IMR-90 (cell line): Measurements from ENCODE around the gene PPP1CA. TPM values are rescaled to one million over a fixed set of nuclear protein-coding genes. Genes with fewer than 3 reads are reported as not detected.

Experiments
- ATAC-seq: fragments of 200-7000 bp; cut with Tn5 transposase; 2 replicates; pipeline ENCODE4 v1.9.1; 2020; ENCODE audit warnings: low read depth, mild to moderate bottlenecking, moderate library complexity
- BruUV-seq: library from RNA; stranded (reverse); fragments of 400-500 nt; replicated peaks from 2 replicates; lab custom pipeline; 2021; lab: Mats Ljungman, UMichigan
- CTCF ChIA-PET: fragments of 300-600 bp; formaldehyde crosslinking; extraction: SDS; loops from one replicate; lab custom pipeline; 2021; ENCODE audit warnings: antibody characterized with exemption; lab: Yijun Ruan, JAX
- POLR2A ChIA-PET: fragments of 300-600 bp; sonication (Branson Sonifier 250); formaldehyde crosslinking; loops from one replicate; lab custom pipeline; 2022; ENCODE audit warnings: antibody characterized with exemption; ENCODE audit not compliant: unreplicated experiment; lab: Charles Lee
- DNase-seq: peaks from one replicate; pipeline ENCODE4 v3.0.0; 2013
- H2AFZ ChIP-seq: replicated peaks from 2 replicates; pipeline ENCODE3; 2013; ENCODE audit warnings: low read length, mild to moderate bottlenecking; ENCODE audit not compliant: poor library complexity
- H2AK5ac ChIP-seq: 2 replicates; pipeline ENCODE4 v1.6.1; 2013; ENCODE audit warnings: low read depth, low read length, inconsistent platforms
- H2AK9ac ChIP-seq: replicated peaks from 2 replicates; pipeline ENCODE3; 2013; ENCODE audit warnings: mild to moderate bottlenecking, low read depth, low read length, moderate library complexity; ENCODE audit not compliant: poor library complexity
- H2BK120ac ChIP-seq: 2 replicates; pipeline ENCODE4 v1.6.1; 2013; ENCODE audit warnings: low read depth, low read length, inconsistent platforms
- H2BK15ac ChIP-seq: 3 replicates; pipeline ENCODE4 v1.6.1; 2013; ENCODE audit warnings: low read depth, low read length, inconsistent platforms
- H2BK20ac ChIP-seq: 2 replicates; pipeline ENCODE4 v1.6.1; 2013; ENCODE audit warnings: low read depth, mild to moderate bottlenecking, inconsistent platforms, low read length, moderate library complexity
- H2BK5ac ChIP-seq: 2 replicates; pipeline ENCODE4 v1.6.1; 2013; ENCODE audit warnings: mild to moderate bottlenecking, low read depth, low read length, inconsistent platforms; ENCODE audit not compliant: poor library complexity, severe bottlenecking
- H3K14ac ChIP-seq: replicated peaks from 2 replicates; pipeline ENCODE4 v1.6.1; 2013; ENCODE audit warnings: low read depth, low read length, inconsistent platforms
- H3K18ac ChIP-seq: 2 replicates; pipeline ENCODE4 v1.6.1; 2013; ENCODE audit warnings: low read depth, low read length, control low read depth
- H3K23ac ChIP-seq: 2 replicates; pipeline ENCODE4 v1.6.1; 2013; ENCODE audit warnings: low read depth, low read length, inconsistent platforms
- H3K27ac ChIP-seq: 2 replicates; pipeline ENCODE4 v1.5.1; 2013; ENCODE audit warnings: mild to moderate bottlenecking, control low read depth, low read length; ENCODE audit not compliant: insufficient read depth
- H3K27me3 ChIP-seq: 2 replicates; pipeline ENCODE4 v1.6.1; 2013; ENCODE audit warnings: low read length; ENCODE audit not compliant: control insufficient read depth, insufficient read depth
- H3K36me3 ChIP-seq: 2 replicates; pipeline ENCODE4 v1.6.1; 2013; ENCODE audit warnings: low read length, mixed read lengths; ENCODE audit not compliant: control insufficient read depth, insufficient read depth
- H3K4ac ChIP-seq: 2 replicates; pipeline ENCODE4 v1.6.1; 2013; ENCODE audit warnings: low read depth, low read length, inconsistent platforms
- H3K4me1 ChIP-seq: 2 replicates; pipeline ENCODE4 v1.6.1; 2013; ENCODE audit warnings: low read length, mixed read lengths; ENCODE audit not compliant: control insufficient read depth, insufficient read depth
- H3K4me2 ChIP-seq: 2 replicates; pipeline ENCODE4 v1.6.1; 2013; ENCODE audit warnings: low read depth, mild to moderate bottlenecking, control low read depth, low read length, moderate library complexity
- H3K4me3 ChIP-seq: 2 replicates; pipeline ENCODE4 v1.5.1; 2013; ENCODE audit warnings: low read depth, mild to moderate bottlenecking, control low read depth, low read length, moderate library complexity; ENCODE audit not compliant: insufficient read depth
- H3K56ac ChIP-seq: 2 replicates; pipeline ENCODE4 v1.6.1; 2013; ENCODE audit warnings: low read length, inconsistent platforms; ENCODE audit not compliant: insufficient read depth; ENCODE audit errors: extremely low read depth
- H3K79me1 ChIP-seq, 2 experiments: 2 replicates each; pipeline ENCODE4 v1.6.1; 2013; ENCODE audit warnings: low read length in 2 of 2, inconsistent platforms in 1 of 2, low read depth in 1 of 2
- H3K9ac ChIP-seq: 2 replicates; pipeline ENCODE4 v1.6.1; 2013; ENCODE audit warnings: low read depth, low read length, control low read depth
- H3K9me1 ChIP-seq: 2 replicates; pipeline ENCODE4 v1.6.1; 2013; ENCODE audit warnings: low read length, inconsistent platforms; ENCODE audit not compliant: insufficient read depth
- H3K9me3 ChIP-seq: 2 replicates; pipeline ENCODE4 v1.6.1; 2013; ENCODE audit warnings: low read length; ENCODE audit not compliant: control insufficient read depth, insufficient read depth
- H4K20me1 ChIP-seq: 2 replicates; pipeline ENCODE4 v1.6.1; 2013; ENCODE audit warnings: low read length, inconsistent platforms; ENCODE audit not compliant: insufficient read depth
- H4K5ac ChIP-seq: 2 replicates; pipeline ENCODE4 v1.6.1; 2013; ENCODE audit warnings: mild to moderate bottlenecking, low read depth, low read length, control low read depth
- H4K8ac ChIP-seq, 2 experiments: 2 replicates each; pipeline ENCODE4 v1.6.1; 2013; ENCODE audit warnings: low read depth in 2 of 2, low read length in 2 of 2, control low read depth in 1 of 2, inconsistent platforms in 1 of 2
- H4K91ac ChIP-seq: 2 replicates; pipeline ENCODE4 v1.6.1; 2013; ENCODE audit warnings: low read depth, low read length, inconsistent platforms; ENCODE audit not compliant: insufficient read depth
- CEBPB ChIP-seq: IDR thresholded peaks from 2 replicates; pipeline ENCODE4 v1.6.1; 2012; ENCODE audit warnings: low read depth, low read length, improper control_type of control experiment
- CHD1 ChIP-seq: IDR thresholded peaks from 2 replicates; pipeline ENCODE4 v1.6.1; 2012; ENCODE audit warnings: low read depth, low read length, improper control_type of control experiment
- CTCF ChIP-seq: conservative IDR thresholded peaks from 2 replicates; pipeline ENCODE4 v1.5.1; 2012; ENCODE audit warnings: mild to moderate bottlenecking, low read depth, low read length, improper control_type of control experiment
- ELK1 ChIP-seq: fragments of 150-350 bp; IDR thresholded peaks from 2 replicates; pipeline ENCODE4 v1.6.1; 2016; ENCODE audit warnings: low read depth, mild to moderate bottlenecking, low read length, moderate library complexity, borderline replicate concordance
- FOS ChIP-seq: fragments of 150-350 bp; IDR thresholded peaks from 2 replicates; pipeline ENCODE4 v1.6.1; 2016; ENCODE audit warnings: low read depth, low read length
- MAFK ChIP-seq: IDR thresholded peaks from 2 replicates; pipeline ENCODE4 v1.6.1; 2012; ENCODE audit warnings: low read depth, low read length, improper control_type of control experiment
- MAZ ChIP-seq: IDR thresholded peaks from 2 replicates; pipeline ENCODE4 v1.6.1; 2012; ENCODE audit warnings: low read depth, mild to moderate bottlenecking, low read length, improper control_type of control experiment, moderate library complexity, borderline replicate concordance
- MXI1 ChIP-seq: IDR thresholded peaks from 2 replicates; pipeline ENCODE4 v1.6.1; 2012; ENCODE audit warnings: low read depth, mild to moderate bottlenecking, low read length, moderate library complexity, borderline replicate concordance
- POLR2A ChIP-seq: IDR thresholded peaks from 2 replicates; pipeline ENCODE4 v1.6.1; 2012; ENCODE audit warnings: mild to moderate bottlenecking, low read depth, low read length
- RAD21 ChIP-seq: IDR thresholded peaks from 2 replicates; pipeline ENCODE4 v1.6.1; 2012; ENCODE audit warnings: low read length, improper control_type of control experiment
- RCOR1 ChIP-seq: IDR thresholded peaks from 2 replicates; pipeline ENCODE4 v1.6.1; 2012; ENCODE audit warnings: mild to moderate bottlenecking, low read length, improper control_type of control experiment; ENCODE audit not compliant: insufficient replicate concordance
- RFX5 ChIP-seq: IDR thresholded peaks from 2 replicates; pipeline ENCODE4 v1.8.0; 2012; ENCODE audit warnings: low read depth, mild to moderate bottlenecking, low read length, moderate library complexity
- SMC3 ChIP-seq: fragments of 150-350 bp; IDR thresholded peaks from 2 replicates; pipeline ENCODE4 v1.6.1; 2016; ENCODE audit warnings: low read depth, mild to moderate bottlenecking, antibody characterized with exemption, low read length, moderate library complexity
- WGBS, 2 experiments: methylation state at CpG; one replicate each; pipeline versions ENCODE4 v1.1.5 to v1.1.7; 2013; ENCODE audit warnings: missing lambda C conversion rate in 2 of 2; ENCODE audit not compliant: insufficient read length in 1 of 2; ENCODE audit errors: extremely low coverage in 2 of 2; 5-methylcytosine and 5-hydroxymethylcytosine counted together
- dilution Hi-C: fragments of 300-500 bp; cut with HindIII; formaldehyde crosslinking; loops from one replicate; pipeline ENCODE4 v1.14.3; 2018; ENCODE audit warnings: low sequenced_read_pairs; ENCODE audit not compliant: unreplicated experiment
- in situ Hi-C: fragments of 300-500 bp; cut with MboI; formaldehyde crosslinking; loops from 3 replicates; pipeline ENCODE4 v1.14.3; 2019; ENCODE audit warnings: low sequenced_read_pairs, inconsistent platforms, mixed read lengths
- intact Hi-C: fragments of 100-400 bp; cut with micrococcal nuclease; formaldehyde crosslinking; loops from 2 replicates; pipeline ENCODE4 v1.10.0; 2022
- polyA plus RNA-seq, 3 experiments: library from polyadenylated mRNA; depleted of rRNA; stranded (reverse); fragments of >200 nt; gene quantifications; 2 replicates each; pipeline ENCODE4 v1.2.3, GENCODE V29; 2012; ENCODE audit warnings: low replicate concordance in 1 of 3
- total RNA-seq: library from RNA; depleted of rRNA; stranded (reverse); fragments of >200 nt; gene quantifications from 2 replicates; pipeline ENCODE4 v1.2.3, GENCODE V29; 2012
- TF ChIP-seq, protein P1 (sequence below): fragments of 150-350 bp; IDR thresholded peaks from 2 replicates; pipeline ENCODE4 v1.6.1; 2017; ENCODE audit warnings: mild to moderate bottlenecking, antibody characterized with exemption, low read length, low read depth

Gene PPP1CA
- total and polyA plus RNA-seq, 2 of the 4 experiments (the other 2 are of a cell fraction): 228 to 313 TPM

GRCh38 chr11:67435031-67435726 lies 33.5 kb upstream of the PPP1CA start:
- Histone ChIP-seq H2AK5ac (no peak overlapping the region), H3K4ac (no peak overlapping the region), H3K9ac (no peak overlapping the region), H4K5ac (no peak overlapping the region), H2BK5ac (no peak overlapping the region), H4K20me1 (no peaks in the 10 kb centered on the region; the same call in none of the 2 replicates), H2AFZ (no peak overlapping the region), H4K8ac (no peak overlapping the region), H3K27me3 (no peaks in the 10 kb centered on the region), H3K27ac (no peak overlapping the region), H2BK20ac (no peak overlapping the region), H3K14ac (no peak overlapping the region), H3K4me3 (no peak overlapping the region), H3K79me1 (peaks cover 0 to 5% of the 10 kb centered on the region in 2 experiments; a peak in 1 of 4 replicates), H3K18ac (no peak overlapping the region), H3K56ac (no peak overlapping the region), H3K36me3 (peaks cover 52% of the 10 kb centered on the region), H2BK120ac (no peak overlapping the region), H2AK9ac (no peak overlapping the region), H3K9me1 (no peaks in the 10 kb centered on the region), H3K23ac (no peak overlapping the region), H3K4me2 (no peak overlapping the region), H4K91ac (no peak overlapping the region), H3K4me1 (no peaks in the 10 kb centered on the region), H3K9me3 (no peaks in the 10 kb centered on the region), H2BK15ac (no peak overlapping the region)
- in situ Hi-C loops: no loop called here
- ChIA-PET CTCF (no interaction called here), POLR2A (no interaction called here)
- ATAC-seq (no peak), DNase-seq (no peak)
- dilution Hi-C loops: no loop called here
- 68% methylated on average over 5 of the region's 26 CpGs; no CpG with 5 or more reads in 1 of the 2 experiments for WGBS, 2 experiments
- no peak for TF ChIP-seq ELK1
- no peak for TF ChIP-seq MXI1
- no peak for TF ChIP-seq CTCF
- TF ChIP-seq, protein P1, sequence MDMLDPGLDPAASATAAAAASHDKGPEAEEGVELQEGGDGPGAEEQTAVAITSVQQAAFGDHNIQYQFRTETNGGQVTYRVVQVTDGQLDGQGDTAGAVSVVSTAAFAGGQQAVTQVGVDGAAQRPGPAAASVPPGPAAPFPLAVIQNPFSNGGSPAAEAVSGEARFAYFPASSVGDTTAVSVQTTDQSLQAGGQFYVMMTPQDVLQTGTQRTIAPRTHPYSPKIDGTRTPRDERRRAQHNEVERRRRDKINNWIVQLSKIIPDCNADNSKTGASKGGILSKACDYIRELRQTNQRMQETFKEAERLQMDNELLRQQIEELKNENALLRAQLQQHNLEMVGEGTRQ: no peak
- TF ChIP-seq POLR2A: no peak
- TF ChIP-seq SMC3: no peak
- TF ChIP-seq CEBPB: no peak
- TF ChIP-seq RFX5: no peak
- TF ChIP-seq MAFK: no peak
- no peak for TF ChIP-seq FOS
- no peak for TF ChIP-seq CHD1
- TF ChIP-seq RCOR1: no peak
- TF ChIP-seq MAZ: no peak
- no peak for TF ChIP-seq RAD21
- intact Hi-C loops: no loop called here
- BruUV-seq: no TSS peak
